Activated CD4-positive, alpha-beta T cell treated with anti-CD3 and anti-CD28 coated beads, Interleukin-2, Interleukin-6, amounts not matched to agents 100 ng/mL and 50 ng/mL, durations not matched to agents 16 hours and 8 hours (primary cell): ENCODE results near the gene GABBR1.

Source experiments
- DNase-seq: peaks from one replicate; pipeline ENCODE4 v3.0.0-alpha.2; 2020

GABBR1 gene

DNA sequence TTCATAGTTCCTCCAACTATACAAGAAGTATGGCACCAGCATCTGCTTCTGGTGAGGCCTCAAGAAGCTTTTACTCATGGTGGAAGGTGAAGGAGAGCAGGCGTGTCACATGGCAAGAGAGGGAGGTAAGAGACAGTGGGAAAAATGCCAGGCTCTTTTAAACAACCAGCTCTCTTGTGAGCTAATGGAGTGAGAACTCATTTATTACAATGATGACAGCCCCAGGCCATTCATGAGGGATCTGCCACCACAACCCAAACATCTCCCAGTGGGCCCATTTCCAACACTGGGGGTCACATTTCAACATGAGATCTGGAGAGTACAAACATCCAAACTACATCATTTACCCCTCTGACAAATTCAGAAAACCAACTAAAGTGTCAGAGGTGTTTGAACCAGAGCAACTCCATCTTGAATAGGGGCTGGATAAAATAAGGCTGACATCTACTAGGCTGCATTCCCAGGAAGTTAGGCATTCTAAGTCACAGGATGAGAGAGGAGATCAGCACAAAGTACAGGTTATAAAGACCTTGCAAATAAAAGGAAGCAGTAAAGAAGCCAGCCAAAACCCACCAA lies 71.3 kb downstream of the GABBR1 start:
- no peak for DNase-seq

DNA sequence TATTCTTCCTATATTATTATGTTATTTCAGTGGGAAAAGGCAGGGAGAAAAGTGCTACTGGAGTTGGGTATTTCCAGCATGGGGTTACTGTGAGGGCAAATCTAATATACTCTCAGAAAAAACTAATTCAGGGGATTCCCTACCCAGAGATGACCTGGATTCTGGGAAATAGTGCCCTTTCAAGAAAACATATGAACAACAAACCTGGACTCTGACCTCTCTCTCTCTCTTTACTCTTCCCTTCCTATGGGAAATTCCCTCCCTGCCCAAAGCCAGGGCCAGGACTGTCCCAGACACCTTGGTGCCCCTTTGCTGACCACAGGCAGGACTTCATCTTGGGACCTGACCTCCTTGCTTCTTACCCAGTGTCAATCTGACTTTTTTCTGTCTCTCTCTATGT lies 71.9 kb downstream of the GABBR1 start:
- DNase-seq = no peak

DNA sequence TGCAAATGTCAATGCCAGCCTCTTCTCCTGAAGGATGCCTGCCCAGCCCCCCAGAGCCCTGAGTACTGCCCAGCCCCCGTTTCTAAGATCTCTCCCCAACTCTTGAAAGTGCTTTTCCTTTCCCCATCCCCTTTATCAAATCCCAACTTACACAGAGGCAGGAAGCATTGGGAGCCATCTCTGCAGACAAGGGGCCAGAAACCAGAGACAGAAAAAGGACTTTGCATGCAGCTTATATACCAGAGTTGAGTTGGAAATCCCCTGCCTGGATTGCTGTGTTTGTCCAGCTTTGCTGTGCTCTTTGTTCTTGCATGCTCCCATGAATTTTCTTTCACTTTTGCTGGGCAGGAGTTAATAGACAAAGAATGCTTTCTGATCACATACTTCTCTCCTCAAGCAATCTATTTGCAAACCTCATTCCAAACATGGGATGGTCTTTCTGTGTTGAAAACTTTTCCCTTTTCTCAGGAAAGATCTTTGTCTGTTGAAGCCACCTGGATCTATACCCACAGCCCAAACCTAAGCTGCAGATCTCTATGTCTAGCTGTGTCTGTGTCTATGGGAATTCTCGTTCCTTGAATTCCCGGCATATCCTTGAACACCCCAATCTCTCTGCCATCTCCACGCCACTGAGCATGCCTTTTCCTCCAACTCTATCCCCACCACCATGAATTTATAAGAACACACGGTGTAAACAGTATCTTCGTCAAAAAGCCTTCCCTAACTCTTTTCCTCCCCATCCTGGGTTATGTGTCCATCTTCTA lies 73.3 kb downstream of the GABBR1 start, which contains the start of gene UBD:
UBD (minus strand) TSS at position 209 of the 764 bp plus-strand sequence; CDS start at position 178, 31 bp downstream.
- no peak for DNase-seq

DNA sequence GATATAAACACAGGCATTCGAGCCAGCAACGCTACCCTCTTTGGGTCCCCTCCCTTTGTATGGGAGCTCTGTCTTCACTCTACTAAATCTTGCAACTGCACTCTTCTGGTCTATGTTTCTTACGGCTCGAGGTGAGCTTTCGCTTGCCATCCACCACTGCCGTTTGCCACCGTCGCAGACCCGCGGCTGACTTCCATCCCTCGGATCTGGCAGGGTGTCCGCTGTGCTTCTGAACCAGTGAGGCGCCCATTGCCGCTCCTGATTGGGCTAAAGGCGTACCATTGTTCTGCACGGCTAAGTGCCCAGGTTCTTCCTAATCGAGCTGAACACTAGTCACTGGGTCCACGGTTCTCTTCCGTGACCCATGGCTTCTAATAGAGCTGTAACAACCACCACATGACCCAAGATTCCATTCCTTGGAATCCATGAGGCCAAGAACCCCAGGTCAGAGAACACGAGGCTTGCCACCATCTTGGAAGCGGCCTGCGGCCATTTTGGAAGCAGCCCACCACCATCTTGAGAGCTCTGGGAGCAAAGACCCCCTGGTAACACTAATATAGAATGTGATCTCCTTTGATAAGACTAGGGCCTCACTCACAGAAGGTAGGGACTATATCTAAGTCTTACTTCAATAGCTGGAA lies 74.4 kb downstream of the GABBR1 start:
- DNase-seq = no peak

DNA sequence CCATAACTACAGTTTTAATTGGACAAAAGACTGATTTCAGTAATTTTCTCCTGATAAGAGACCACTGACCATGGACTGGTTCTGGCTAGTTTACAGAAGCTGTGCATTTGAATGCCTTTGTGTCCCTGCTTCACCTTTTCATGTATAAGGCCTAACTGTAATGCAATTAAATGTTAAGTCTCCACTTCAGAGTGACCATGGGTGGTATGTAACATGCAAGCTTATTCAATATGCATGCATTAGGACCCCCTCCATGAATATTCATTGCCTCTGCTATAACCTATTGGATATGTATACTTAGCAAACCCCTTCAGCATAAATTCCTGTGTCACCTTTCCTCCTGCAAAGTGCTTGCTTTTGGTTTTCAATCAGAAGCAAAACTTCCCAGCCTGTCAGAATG lies 75.7 kb downstream of the GABBR1 start:
- DNase-seq = no peak

DNA sequence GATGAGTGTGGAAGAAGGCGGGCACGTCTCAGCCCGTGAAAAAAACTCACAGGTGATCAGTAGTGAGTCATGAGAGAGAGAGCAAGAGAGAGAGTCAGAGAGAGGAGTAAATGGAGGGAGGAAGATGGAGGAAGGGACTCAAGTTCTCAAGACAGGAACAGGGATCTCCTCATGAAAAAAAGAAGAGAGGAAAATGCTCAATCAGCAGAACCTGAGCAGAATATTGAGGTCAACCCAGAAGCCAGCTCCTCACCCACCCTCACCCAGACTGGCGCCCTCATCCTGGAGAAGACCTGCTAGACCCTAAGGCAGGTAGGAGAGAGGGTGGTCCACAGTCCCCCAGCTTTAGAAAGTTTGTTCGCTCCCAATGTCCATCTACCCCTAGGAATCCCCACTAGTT lies 78.2 kb downstream of the GABBR1 start:
- no peak for DNase-seq

DNA sequence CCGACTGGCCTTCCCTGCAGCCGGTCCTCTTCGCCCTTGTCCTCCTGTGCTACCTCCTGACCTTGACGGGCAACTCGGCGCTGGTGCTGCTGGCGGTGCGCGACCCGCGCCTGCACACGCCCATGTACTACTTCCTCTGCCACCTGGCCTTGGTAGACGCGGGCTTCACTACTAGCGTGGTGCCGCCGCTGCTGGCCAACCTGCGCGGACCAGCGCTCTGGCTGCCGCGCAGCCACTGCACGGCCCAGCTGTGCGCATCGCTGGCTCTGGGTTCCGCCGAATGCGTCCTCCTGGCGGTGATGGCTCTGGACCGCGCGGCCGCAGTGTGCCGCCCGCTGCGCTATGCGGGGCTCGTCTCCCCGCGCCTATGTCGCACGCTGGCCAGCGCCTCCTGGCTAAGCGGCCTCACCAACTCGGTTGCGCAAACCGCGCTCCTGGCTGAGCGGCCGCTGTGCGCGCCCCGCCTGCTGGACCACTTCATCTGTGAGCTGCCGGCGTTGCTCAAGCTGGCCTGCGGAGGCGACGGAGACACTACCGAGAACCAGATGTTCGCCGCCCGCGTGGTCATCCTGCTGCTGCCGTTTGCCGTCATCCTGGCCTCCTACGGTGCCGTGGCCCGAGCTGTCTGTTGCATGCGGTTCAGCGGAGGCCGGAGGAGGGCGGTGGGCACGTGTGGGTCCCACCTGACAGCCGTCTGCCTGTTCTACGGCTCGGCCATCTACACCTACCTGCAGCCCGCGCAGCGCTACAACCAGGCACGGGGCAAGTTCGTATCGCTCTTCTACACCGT lies 79.5 kb downstream of the GABBR1 start:
- DNase-seq = peak; percentile 6

DNA sequence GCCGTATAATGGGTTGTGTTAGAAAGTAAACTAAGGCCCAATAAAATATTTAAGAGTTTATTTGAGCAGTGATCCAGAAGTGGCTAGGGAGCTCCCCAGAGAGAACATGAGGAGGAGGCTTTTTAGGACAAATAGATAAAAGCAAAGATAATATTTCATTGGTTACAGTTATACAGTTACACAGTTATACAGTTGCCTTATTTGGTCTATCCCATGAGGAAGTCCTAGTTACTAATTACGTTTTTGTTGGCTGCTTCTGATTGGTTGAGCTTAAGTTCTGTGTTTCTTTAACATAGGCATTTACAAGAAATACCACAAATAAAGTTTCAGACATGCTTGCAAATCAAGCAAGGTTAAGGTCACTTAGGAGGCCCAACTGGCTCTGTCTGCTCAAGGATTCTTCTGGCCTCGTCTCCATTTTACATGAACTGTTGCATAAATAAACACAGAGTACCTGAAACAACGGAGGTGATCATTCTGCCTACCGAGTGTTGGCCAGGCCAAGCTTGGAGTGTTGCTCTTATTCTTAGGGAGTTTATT lies 80.4 kb downstream of the GABBR1 start:
- peak; percentile 63 for DNase-seq

DNA sequence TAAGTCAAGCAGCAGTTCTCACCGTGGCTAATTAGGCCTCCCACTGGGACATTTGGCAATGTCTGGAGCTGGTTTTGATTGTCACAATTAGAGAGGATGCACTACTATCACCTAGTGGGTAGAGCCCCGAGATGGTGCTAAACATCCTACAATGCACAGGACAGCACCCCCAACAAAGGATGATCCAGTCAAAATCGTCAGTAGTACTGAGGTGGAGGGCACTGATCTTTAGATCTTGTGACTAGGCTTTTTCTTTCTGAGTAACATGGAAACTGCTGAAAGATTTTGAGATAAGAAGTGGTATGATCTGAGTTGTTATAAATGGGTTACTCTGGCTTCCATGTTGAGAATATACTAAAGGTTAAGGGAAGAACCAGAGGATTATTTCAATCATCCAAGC lies 85.4 kb downstream of the GABBR1 start:
- DNase-seq = peak; percentile 64

DNA sequence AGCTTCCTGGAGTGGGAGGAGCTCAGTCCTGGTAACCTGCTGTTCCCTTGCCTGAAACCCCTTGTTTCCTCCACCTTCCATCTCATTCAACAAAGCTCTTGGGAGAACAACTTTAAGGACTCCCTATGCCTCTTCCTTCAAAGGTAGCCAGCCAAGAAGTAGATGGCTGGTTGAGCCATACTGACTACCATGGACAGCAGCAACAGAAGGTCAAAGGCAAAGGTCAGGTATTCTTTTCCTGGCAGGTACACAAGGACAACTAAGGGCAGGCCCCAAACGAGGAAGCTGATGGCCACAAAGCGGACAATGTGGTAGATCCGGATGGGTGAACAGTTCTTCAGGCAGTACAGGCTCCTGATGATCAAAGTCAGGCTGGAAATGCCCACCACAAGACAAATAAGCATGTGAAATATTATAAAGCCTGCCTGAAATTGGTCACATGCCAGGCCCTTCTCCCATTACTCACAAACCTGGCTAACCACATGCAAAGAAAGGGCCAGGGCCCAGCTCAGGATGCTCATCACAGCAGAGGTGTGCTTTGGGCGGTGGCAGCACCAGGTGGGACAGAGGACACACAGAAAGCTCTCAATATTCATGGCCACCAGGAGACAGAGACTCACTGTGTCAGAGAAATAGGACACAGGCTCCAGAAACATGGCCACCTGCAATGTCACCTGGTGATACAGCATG lies 95.1 kb downstream of the GABBR1 start:
- DNase-seq = no peak

DNA sequence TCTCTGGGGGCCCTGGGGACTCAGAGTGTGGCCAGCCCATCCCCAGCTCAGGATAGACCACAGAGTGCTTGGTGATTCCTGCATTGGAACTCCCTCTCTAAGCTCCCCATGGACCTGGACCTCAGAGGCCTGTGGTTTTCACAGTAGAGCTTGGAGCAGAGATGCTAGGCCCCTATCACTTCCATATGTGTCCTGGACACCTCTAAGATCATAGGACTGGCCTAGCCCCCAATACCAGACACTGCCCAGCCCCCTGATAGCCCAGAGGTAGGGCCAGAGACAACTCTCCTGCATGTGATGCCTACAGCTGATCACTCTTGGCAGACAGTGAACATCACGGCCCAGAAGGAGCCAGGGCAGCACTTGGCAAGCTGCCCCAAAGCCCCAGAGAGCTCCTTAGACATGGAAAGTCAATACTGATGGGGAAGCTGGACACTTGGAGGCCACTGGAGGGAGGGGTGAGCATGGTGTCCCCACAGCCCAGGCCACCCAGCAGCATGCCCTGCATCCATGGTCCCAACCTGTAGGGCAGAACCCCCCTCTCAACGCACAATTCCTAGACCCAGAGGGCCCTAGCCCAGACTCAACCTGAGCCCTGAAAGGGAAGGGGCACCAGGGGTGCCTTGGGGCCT lies 100.5 kb downstream of the GABBR1 start:
- no peak for DNase-seq

DNA sequence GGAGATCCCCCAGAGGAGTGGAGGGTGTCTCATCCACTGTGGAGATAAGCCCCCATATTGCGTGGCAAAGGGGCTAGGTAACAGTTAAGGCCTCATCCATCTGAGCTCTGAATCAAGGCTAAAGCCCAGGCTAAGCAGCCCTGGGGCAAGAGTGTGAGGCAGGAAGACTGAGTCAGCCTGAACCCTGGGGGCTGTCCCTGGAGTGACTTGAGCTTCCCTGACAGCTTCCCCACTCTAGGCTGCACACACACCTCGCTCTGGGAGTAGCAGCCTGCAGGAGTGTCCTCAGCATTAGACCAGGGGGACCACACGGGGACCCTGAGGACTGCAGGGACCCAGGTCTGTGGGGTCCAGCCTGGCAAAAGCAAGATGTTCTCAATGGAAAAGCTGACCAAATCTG lies 101.3 kb downstream of the GABBR1 start:
- DNase-seq = peak; percentile 32

DNA sequence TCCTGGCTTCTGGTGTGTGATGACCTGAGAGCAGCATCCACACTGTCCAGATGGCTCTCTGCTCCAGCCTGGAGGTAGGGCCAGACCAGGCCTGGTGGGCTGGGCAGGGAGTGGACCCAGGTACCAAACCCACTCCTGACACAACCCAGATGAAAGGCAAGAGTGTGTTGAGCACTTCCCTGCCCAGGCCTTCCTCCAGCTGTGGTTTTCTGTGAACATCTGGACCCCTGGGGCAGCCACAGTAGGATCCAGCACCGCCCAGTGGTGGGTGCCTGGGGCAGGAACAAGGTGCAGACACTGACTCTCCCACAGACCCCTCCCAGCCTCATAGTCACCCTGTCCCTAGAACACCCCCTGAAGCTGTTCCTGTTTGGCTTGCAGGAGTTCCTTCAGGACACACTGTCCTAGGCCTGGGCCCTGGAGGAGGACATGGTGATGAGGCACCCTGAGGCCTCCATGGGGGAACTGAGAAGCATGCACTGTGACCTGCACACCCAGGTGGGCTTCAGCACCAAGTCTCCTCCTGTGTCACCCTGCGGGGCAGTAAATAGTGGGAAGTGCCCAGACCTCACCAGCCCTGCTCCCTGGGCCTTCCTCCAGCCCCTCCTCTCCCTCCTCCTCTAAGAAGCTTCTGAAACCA lies 102.2 kb downstream of the GABBR1 start:
- DNase-seq = no peak

DNA sequence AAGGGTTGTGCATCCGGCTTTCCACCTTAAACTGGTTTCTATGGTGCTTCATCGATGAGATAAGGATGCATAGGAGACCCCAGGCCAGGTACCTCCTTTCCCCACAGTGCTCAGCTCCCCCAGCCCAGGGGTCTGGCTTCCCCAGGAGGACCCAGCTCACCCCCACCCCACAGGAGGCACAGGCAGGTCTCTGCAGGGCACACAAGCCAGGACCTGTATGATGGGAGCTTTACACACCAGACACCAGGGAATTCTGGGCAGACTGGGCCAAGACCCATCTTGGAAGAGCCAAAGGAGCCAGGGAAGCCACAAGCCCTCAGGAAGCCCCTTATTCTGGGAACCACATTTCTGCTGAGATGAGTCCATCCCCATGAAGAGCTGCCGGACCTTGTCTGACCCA lies 103.0 kb downstream of the GABBR1 start:
- DNase-seq = no peak

DNA sequence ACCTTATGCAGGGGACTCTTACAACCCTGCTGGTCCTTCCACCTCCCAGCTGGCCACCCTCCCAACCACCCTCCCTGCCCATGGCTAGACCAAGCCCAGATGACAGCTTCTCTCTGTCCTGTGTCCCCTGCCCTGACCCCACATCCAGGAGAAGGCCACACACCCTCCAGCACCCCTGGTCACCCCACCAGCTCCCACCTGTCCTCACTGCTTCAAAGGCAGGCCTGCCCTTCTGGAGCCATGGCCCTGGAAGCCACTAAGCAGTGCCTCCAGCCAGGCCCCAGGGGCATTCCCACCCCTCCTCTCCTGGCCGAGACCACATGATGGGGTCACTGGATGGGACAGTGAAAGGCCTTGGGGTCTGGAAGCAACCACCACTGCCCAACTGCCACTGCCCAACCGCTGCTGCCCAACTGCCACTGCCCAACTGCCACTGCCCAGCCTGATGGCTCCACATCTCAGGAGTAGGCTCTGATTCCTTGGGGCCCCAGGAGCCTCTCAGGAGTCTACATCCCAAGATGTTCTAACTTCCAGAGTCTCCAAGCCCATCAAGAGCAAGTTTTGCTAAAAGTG lies 103.9 kb downstream of the GABBR1 start:
- no peak for DNase-seq

DNA sequence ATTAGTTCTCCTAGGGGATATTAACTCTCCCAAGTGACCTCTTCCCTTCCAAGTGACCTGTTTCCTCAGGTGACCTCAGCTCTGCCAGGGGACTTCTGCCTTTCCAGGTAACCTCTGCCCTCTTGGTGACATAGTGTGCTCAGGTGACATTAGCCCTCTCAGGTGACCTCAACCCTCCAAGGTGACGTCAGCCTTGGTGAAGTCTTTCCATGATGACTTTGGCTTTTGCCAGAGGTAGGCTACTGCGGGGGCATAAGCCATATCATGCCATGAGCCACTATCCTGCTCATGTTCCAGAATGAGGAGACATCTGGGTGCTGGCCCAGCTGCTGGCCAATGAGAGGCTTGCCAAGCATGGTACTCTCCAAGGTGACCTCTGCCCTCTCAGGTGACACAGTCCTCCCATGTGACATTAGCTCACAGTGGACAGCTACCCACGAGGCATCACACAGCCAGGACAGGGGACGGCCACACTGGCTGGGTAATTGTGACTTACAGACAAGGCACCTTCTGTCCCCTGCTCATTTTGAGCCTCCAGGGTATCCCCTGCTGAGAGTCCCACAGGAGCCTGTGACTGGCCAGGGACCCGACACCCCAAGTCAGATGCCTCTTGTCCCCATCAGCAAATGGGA lies 104.6 kb downstream of the GABBR1 start:
- DNase-seq = no peak

DNA sequence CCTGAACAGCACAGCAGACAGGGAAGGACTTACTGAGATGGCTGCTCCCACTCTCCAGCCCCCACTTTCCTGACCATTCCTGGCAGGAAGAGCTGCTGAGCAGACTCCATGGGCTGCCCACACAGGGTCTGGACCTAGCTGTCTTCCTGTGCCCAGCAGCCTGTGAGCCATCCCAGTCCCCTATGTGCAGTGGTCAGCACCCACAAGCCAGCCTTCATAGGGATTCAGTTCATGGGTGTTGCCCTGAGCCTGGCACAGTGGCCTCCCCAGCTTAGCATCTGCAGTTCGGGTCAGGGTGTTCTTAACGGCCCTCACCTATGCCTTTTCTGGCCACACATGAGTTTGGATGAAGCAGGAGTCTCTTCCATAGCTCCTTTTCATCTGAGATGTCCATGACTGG lies 105.4 kb downstream of the GABBR1 start:
- no peak for DNase-seq

DNA sequence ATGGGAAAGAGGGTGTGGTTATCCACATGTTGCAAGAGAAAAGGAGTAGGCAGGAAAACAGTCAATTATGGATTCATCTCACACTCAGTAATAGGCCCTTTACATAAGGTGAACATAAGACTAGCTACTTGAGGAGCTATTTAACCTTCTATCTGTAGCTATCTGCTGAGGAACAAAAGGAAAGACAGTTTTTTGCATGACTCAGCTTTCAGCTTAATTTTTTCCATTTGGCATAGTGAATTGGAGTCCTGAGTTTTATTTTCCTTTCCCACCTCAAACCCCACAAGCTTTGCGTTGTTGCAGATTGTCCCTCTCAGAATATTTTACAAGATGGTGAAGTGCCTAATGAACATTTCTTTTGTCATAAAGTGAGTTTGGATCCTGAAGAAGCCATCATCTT lies 105.9 kb downstream of the GABBR1 start:
- no peak for DNase-seq

DNA sequence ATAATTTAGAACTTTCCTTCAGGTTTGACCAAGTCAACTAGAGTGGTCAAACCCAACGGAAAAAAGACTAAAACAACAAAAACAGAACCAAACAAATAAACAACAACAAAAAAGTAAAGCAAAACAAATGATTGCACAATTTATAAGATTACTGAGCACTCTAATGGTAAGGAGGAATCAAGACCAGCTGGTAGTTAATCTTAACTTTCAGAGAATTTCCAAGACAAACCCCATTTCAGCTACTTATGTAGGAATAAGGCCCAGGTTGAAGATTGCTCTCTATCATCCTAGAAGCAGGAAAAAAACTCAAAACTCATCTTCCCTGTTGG lies 107.7 kb downstream of the GABBR1 start:
- DNase-seq = no peak

DNA sequence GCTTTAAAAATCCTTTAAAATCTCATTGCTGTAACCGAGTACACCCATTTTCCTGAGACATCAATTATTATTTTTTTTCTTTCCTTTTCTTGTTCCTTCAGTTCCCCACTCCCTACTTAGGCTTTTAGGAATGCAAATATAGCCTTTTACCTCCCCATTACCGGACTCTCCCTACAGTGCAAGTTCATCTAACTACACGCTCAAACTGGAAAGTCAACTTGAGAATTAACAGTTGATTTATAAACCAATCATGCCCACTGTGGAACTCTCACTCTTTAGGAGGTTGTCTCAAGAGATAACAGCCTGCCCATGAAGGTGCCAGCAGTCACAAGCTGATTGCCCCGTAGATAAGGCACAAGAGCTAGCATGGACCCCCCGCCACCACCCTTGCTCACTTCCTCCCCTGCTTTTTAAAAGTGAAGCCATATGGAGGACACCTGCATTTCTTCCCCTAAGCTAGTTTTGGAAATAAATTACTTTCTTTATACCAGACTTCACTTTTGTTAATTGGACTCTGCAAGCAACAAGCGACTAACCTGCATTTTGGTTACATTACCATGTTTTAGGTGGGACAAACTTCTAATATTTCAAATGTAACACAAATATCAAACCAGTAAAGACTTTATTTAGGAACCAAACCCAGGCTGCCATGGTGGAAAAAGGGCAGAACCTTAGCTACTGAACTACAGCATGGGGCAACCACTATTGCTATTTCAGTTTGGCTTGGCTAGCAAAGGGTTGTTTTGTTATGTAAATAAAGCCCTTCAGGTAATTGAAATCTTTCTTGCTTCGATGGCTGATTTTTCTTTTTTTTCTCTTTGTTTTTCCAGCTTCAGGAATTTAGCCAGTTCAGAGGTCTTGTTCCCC lies 108.3 kb downstream of the GABBR1 start:
- no peak for DNase-seq
